NK-92 treated with Interleukin-12 subunit alpha and Interleukin-12 subunit beta, amount 100 ng/mL, for 24 hours (cell line): ENCODE measurements around the gene CLEC16A.

Experiments used
- DNase-seq: peaks from one replicate; lab custom pipeline; 2025; lab: John Stamatoyannopoulos, UW

Gene CLEC16A

DNA sequence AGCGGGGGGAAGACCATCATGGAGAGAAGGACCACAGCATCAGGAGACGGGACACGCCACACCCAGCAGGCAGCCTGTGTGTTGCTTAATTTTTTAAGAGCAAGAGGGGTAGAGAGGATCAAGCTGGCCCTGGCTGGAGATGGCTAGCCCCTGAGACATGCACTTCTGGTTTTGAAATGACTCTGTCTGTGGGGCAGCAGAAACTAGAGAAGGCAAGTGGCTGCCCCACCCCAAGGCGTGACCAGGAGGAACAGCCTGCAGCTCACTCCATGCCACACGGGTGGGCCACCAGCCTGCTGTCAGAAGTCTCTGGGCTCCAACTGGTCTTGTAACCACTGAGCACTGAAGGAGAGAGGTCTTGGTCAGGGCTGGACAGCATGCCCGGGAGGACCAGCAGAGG, 236.1 kb downstream of the CLEC16A start:
- no peak for DNase-seq

DNA sequence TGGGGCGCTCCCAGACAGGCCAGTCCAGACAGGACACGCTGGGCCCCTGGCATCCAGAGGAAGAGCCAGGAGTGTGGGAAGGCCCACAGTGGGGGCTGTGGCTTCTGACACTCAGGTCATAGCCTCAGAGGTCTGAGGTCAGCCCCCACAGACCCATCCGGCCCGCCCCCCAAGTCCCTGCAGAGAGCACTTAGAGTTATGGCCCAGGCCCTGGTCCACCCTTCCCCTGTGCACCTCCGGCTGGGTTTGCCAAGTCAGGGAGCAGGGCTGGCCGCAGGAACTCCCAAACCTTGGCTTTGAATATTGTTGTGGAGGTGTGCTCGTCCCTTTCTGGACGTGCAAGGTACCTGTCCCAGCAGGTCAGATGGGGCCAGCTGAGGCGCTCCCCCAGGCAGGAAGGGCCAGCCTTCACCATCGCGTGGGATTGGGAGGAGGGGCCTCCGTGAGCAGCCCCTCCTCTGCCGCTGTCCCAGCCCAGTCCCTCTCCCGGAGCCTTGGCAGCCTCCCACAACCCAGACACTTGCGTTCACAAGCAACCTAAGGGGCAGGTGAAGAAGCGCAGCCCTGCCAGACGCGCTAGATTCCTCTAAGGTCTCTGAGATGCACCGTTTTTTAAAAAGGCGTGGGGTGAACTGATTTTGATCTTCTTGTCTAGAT, 237.0 kb downstream of the CLEC16A start:
- DNase-seq: no peak

DNA sequence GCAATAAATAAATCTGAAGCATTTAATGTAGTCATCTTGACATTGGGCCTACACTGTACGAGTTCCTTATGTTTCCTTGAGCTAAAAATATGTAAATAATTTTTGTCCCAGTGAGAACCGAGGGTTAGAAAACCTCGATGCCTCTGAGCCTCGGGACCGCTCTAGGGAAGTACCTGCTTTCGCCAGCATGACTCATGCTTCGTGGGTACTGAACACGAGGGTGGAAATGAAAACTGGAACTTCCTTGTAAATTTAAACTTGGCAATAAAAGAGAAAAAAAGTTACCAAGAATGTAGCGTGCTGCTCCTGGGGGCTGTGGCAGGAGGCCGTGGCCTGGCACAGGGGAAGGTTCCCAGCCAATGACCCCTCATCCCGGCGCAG, 237.5 kb downstream of the CLEC16A start:
- DNase-seq: no peak

GRCh38 chr16:11182411-11182810, 238.0 kb downstream of the CLEC16A start:
- DNase-seq: no peak

DNA sequence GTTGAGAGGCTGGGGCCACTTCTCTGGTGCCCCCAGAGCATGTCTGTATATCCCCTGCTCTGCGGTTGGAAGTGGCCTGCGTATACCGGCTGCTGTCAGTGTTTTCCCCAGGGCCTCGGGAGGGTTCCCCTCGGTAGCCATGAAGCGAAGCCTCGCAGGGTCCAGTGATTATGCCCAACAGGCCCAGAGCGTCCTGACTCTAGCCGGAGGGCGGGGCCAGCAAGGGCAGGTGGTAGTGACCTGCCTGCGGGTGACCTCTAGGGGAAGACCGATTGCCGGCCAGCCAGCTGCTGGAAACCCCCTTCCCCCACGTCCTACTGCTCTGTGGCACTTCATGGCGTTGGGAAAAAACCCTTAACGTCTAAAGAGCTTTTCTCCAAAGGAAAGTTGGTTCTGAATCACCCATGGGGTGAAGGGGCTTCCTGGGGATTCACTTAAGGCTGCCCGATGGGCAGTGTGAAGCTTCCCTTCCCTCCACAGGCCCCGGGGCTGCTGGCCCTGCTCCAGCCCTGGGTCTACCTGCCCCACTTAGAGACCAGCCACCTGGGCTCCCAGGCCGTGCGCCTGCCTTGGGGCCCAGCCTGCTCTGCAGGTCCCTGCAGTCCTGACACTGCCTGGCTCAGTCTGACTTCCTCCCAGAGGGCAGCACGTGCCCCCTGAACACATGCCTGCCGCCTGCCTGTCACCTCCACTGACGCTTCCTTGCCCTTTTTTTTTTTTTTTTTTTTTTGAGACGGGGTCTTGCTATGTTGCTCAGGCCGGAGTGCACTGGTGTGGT, 238.9 kb downstream of the CLEC16A start:
- DNase-seq: no peak

- DNase-seq: no peak
These were observed 239.6 kb downstream of the CLEC16A start for GRCh38 chr16:11183951-11184350.

DNA sequence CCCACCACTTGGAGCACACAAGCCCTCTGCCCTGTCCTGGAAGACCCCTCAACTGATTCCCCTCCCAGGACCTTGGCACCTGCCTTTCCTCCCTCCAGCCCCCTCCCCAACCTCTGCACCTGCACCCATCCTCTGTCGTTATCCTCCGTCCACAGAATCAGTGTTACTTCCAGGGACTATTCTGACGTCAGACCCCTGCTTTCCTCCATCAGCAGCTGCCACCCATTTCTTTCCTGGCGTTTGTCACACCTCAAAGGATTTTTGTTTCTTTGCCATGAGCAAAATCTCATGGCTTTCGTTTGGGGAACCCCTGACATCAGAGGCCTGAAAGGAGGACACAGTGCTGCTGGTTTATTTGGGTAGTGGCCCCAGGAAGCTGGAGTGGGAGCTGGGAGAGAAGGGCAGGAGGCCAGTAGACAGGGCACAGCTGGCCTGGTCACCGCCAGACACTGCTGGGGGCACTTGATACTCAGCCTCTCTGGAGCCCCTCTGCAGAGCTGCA, 243.2 kb downstream of the CLEC16A start:
- DNase-seq: no peak

- DNase-seq: no peak
These were observed 244.7 kb downstream of the CLEC16A start for GRCh38 chr16:11188801-11189740.

GRCh38 chr16:11190588-11191560, 246.5 kb downstream of the CLEC16A start:
- no peak for DNase-seq

DNA sequence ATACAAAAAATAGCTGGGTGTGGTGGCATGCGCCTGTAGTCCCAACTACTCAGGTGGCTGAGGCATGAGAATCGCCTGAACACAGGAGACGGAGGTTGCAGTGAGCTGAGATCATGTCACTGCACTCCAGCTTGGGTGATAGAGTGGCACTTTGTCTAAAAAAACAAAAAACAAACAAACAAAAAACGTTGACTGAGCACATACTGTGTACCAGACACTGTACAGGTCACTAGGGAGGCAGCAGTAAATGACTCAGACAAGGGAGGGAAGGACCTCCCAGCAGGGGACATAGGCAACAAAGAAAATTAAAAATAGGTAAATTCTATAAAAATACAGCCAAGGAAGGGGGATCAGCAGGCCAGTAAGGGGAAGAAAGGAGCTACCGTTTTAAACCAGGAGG, 247.3 kb downstream of the CLEC16A start:
- DNase-seq: no peak

DNA sequence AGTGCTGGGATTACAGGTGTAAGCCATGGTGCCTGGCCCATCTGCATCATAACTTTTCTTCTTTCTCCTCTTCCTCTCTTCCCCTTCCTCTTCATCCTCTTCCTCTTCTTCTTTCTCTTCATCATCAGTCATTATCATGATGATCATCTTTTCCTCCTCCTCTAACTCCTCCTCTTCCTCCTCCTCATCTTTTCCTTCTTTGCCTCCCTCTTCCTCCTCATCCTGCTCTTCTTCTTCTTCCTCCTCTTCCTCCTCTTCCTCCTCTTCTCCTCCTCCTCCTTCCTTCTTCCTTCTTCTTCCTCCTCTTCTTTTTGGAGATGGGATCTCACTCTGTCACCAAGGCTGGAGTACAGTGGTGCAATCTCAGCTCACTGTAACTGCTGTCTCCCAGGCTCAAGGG, 249.1 kb downstream of the CLEC16A start:
- no peak for DNase-seq

DNA sequence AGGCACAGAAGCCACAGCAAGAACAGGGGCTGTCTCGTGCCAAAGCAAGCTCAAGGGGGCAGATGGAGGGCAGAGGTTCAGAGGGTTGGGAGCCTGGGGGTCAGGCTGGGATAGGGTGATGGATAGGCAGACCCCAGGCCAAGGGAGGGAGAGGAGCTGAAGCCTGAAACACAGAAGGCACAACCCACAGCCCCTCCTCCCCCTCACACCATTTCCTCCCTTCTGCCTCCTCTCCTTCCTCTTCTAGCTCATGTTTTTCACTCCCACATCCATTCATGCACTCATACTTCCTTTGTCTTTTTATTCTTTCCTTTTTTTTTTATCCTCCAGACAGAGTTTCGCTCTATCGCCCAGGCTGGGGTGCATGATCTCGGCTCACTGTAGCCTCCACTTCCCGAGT, 250.5 kb downstream of the CLEC16A start:
- no peak for DNase-seq

DNA sequence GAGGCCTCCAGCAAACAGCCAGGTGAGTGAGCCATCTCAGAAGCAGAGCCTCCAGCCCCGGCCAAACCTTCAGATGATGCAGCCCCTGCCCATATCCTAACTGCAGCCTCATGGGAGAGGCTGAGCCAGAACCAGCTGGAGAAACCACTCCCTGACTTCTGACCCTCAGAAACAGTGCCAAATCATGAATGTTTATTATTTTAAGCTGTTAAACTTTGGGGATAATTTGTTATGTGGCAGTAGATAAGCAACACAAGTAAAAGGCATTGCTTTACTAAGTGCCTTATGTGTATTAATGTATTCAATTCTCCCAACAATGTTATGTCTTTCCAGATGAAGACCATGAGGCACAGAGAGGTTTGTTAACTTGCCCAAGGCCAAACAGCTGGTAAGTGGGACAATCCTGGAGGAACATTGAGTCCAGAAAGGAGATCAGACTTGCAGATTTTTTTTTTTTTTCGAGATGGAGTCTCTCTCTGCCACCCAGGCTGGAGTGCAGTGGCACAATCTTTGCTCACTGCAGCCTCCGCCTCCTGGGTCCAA, 252.0 kb downstream of the CLEC16A start:
- DNase-seq: no peak

DNA sequence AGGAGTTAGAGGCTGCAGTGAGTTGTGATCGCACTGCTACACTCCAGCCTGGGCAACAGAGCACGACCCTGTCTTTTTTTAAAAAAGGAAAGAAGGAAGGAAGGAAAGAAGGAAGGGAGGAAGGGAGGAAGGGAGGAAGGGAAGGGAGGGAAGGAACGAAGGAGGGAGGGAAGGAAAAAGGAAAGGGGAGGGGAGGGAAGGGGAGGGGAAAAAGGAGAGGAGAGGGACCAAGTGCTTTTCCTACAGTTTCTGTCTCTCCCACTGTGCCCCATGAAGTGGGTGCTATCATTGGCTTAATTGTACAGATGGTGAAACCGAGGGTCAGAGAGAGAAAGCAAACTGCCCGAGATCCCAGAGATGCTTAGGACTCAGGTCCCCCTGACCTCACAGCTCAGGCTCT, 254.0 kb downstream of the CLEC16A start:
- no peak for DNase-seq

DNA sequence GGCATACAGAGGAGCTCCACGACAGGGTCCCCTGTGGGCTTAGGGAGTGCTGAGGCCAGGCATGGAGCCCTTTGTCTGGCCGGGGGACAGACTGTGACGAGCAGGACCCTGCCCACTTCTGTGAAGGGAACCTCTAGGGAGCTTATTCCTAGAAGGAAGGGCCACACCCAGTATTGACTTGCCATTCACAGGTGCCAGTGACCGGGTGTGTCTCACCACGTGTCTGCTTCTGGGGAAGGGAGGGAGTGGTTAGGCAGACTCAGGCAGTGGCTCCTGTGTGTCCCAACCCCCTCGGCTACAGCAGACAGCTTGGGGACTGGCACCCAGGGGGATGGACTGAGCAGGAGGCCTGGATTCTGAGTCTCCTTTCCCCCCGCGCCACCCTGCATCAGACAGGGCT, 254.5 kb downstream of the CLEC16A start:
- no peak for DNase-seq

DNA sequence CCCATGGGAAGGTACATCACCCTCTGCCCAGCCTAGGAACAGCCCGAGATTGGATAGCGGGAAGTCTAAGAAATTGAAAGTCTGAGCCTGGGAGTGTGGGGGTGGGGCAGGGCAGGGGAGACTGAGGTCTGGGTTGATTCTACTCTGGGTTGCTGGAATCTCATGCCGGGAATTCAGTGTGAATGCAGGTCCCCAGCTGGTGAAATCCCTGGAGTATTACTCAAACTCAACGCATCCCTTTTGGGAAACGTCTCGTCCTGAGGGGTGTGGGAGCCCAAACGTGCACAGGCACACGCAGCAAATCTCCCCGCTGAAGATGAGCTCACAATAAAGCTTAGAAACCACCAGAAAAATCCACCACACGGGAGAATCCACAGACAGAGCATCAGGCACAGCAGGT, 256.2 kb downstream of the CLEC16A start:
- DNase-seq: no peak

- no peak for DNase-seq
These were observed 257.3 kb downstream of the CLEC16A start for GRCh38 chr16:11201498-11202259.

DNA sequence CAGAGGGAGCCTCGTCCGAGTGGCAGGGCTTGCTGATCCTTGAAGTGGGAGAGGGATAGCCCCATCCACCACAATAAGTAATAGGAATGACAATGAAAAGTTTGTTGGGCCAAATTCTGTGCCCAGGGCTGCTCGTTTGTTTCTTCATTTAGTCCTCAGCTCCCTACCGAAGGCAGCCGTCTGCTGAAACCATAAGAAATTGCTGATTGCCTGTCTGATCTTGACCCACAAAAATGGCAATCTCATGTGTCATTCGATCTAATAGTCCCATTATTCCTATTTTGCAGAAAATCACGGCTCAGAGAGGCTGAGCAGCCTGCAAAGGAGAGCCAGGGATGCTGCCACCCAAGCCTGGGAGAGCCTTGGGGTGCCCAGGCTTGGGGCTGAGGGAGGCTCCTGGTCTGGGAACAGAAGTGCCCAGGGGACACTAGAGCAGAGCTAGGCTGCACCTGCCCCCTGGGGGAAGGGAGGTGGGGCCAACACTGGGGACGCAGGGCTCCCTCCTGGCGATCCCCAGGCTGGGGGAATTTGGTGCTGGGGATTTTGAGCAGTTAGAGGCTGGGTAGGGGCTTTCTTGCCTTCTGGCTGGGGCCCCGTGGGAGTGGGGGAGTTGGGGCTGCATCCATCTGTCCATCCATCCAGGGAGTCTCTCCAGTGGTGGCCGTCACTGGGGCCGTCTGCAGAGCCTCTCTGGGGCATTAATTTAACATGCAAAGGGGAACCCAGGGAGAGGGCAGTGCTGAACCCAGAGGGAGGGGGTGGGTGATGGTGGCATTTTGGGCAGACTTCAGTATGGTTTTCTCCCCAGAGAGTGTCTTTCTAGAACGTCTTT, 258.1 kb downstream of the CLEC16A start:
- DNase-seq: no peak

- DNase-seq: no peak
These were observed 258.8 kb downstream of the CLEC16A start for GRCh38 chr16:11203111-11203623.
